Naive thymus-derived CD8-positive, alpha-beta T cell (primary cell): Measurements from ENCODE around the gene SWAP70. TPM values are rescaled to one million over a fixed set of nuclear protein-coding genes. Genes with fewer than 3 reads are reported as not detected.
"Not testable (repeated sequence)": the region's sequence is repeated elsewhere in the genome, so short reads cannot be mapped to it uniquely, and the experiment has no call there.

Experiments
- ATAC-seq, 2 donors: fragments of 150-1000 bp; cut with Tn5 transposase in 1 of 2; sonication (Bioruptor Pico), chemical (Tn5 transposase) in 1 of 2; 1 replicate in 1 of 2; 2 replicates in 1 of 2; pipeline ENCODE4 v1.10.0; 2021; ENCODE audit warnings: mild to moderate bottlenecking in 2 of 2, moderate library complexity in 2 of 2
- POLR2A ChIA-PET: fragments of 350-600 bp; sonication (Branson Sonifier 250); formaldehyde crosslinking; loops from one replicate; lab custom pipeline; 2021; ENCODE audit warnings: antibody characterized with exemption; lab: Charles Lee
- DNase-seq, 10 donors: peaks; one replicate each; pipeline versions ENCODE4 v3.0.0 to v3.0.0-alpha.2; 2020 to 2022
- H3K27ac Mint-ChIP-seq, 10 donors: one replicate each; pipeline ENCODE4 v1.8.0; 2020 to 2022; ENCODE audit warnings: mild to moderate bottlenecking in 10 of 10, mixed read lengths in 10 of 10, moderate library complexity in 4 of 10, inconsistent platforms in 1 of 10
- H3K27me3 Mint-ChIP-seq, 5 donors: one replicate each; pipeline ENCODE4 v1.8.0; 2021 to 2022; ENCODE audit warnings: mixed read lengths in 5 of 5
- H3K36me3 Mint-ChIP-seq, 3 donors: one replicate each; pipeline ENCODE4 v1.8.0; 2020 to 2022; ENCODE audit warnings: mixed read lengths in 3 of 3, mild to moderate bottlenecking in 2 of 3, inconsistent platforms in 1 of 3
- H3K4me1 Mint-ChIP-seq, 4 donors: one replicate each; pipeline ENCODE4 v1.8.0; 2021 to 2022; ENCODE audit warnings: mixed read lengths in 4 of 4
- H3K4me3 Mint-ChIP-seq, 10 donors: one replicate each; pipeline ENCODE4 v1.8.0; 2020 to 2022; ENCODE audit warnings: mild to moderate bottlenecking in 10 of 10, mixed read lengths in 10 of 10, moderate library complexity in 6 of 10, inconsistent platforms in 1 of 10
- H3K9me3 Mint-ChIP-seq, 9 donors: one replicate each; pipeline ENCODE4 v1.8.0; 2020 to 2022; ENCODE audit warnings: mixed read lengths in 9 of 9, mild to moderate bottlenecking in 3 of 9, inconsistent platforms in 1 of 9, moderate library complexity in 1 of 9
- polyA plus RNA-seq, 3 donors: library from polyadenylated mRNA; unstranded; fragments of 300-500 nt; fragmentation: Illumina TruSeq; gene quantifications; one replicate each; pipeline ENCODE4 v1.2.3, GENCODE V29; 2021
- total RNA-seq, 8 experiments: library from RNA in 2 of 8; stranded (reverse) in 2 of 8; gene quantifications; one replicate each; pipeline ENCODE4 v1.2.3 and lab custom pipeline; 2021 to 2026

Gene SWAP70
- total and polyA plus RNA-seq, 5 experiments from 2014 or later: 2.7 to 13.7 (median 4.9) TPM

GRCh38 chr11:9733212-9733611 lies 69.3 kb downstream of the SWAP70 start:
- no peaks in the 10 kb centered on the region for H3K27me3 Mint-ChIP-seq
- peaks cover 5 to 27% (median 18%) of the 10 kb centered on the region in 3 donors for H3K36me3 Mint-ChIP-seq
- H3K27ac Mint-ChIP-seq: no peak overlapping the region
- ATAC-seq: no peak
- H3K9me3 Mint-ChIP-seq: peaks cover 8 to 21% (median 17%) of the 10 kb centered on the region in 9 donors
- POLR2A ChIA-PET: no interaction called here
- no peak for DNase-seq
- H3K4me3 Mint-ChIP-seq: no peak overlapping the region
- H3K4me1 Mint-ChIP-seq: peaks cover 0 to 23% (median 0%) of the 10 kb centered on the region in 4 donors

DNA sequence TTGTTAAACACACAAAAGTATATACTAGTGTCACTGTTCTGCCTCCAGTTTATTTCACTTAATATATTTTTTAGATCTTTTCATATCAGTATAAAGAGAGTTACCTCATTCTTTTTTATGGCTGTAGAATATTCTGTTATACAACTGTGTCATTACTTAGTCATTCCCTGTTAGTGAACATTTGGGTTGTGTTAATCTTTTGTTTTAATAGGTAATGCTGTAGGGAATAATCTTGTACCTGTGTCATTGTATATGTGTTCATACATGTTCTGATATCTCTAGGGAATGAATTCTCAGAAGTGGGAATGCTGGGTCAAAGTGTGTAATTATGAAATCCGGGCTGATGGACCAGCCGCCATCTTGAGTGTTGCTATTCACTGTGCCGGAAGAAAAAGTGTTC lies 71.4 kb downstream of the SWAP70 start:
- Mint-ChIP-seq H3K36me3 (peaks cover 8 to 25% (median 18%) of the 10 kb centered on the region in 3 donors), H3K9me3 (peaks cover 8 to 21% (median 17%) of the 10 kb centered on the region in 9 donors), H3K4me1 (peaks cover 0 to 30% (median 0%) of the 10 kb centered on the region in 4 donors), H3K4me3 (no peak overlapping the region), H3K27me3 (no peaks in the 10 kb centered on the region), H3K27ac (peak overlapping the region in 1 of 10 donors; percentile 54)
- POLR2A ChIA-PET: no interaction called here
- ATAC-seq (no peak), DNase-seq (no peak)

GRCh38 chr11:9735919-9736318 lies 72.0 kb downstream of the SWAP70 start:
- Mint-ChIP-seq H3K4me1 (peaks cover 0 to 30% (median 0%) of the 10 kb centered on the region in 4 donors), H3K4me3 (no peak overlapping the region), H3K27me3 (no peaks in the 10 kb centered on the region), H3K9me3 (peaks cover 8 to 21% (median 17%) of the 10 kb centered on the region in 9 donors), H3K27ac (peak overlapping the region in 1 of 10 donors; percentile 54), H3K36me3 (peaks cover 8 to 25% (median 18%) of the 10 kb centered on the region in 3 donors)
- DNase-seq (no peak), ATAC-seq (no peak)
- POLR2A ChIA-PET: no interaction called here

DNA sequence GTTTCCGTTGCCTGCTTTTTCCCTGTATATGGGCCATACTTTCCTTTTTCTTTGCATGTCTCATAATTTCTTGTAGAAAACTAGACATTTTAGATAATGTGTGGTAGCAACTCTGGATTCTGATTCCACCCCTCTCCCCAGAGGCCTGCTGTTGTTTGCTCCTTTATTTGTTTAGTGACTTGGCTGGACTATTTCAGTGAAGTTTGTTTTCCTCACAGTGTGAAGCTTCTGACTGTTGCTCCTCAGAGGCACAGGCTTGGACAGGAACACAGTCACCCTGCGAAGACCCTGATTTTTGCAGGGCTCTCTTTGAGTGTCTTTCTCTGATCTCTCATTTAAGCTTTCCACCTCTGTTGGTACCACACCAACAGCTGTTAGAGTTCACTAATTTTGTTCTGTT lies 72.5 kb downstream of the SWAP70 start:
- ATAC-seq (no peak), DNase-seq (no peak)
- no peak overlapping the region for H3K4me3 Mint-ChIP-seq
- H3K36me3 Mint-ChIP-seq: peaks cover 8 to 25% (median 18%) of the 10 kb centered on the region in 3 donors
- H3K4me1 Mint-ChIP-seq: peaks cover 0 to 28% (median 0%) of the 10 kb centered on the region in 4 donors
- peak overlapping the region in 1 of 10 donors; percentile 28 for H3K27ac Mint-ChIP-seq
- H3K9me3 Mint-ChIP-seq: peaks cover 8 to 21% (median 17%) of the 10 kb centered on the region in 9 donors
- POLR2A ChIA-PET: no interaction called here
- H3K27me3 Mint-ChIP-seq: no peaks in the 10 kb centered on the region

DNA sequence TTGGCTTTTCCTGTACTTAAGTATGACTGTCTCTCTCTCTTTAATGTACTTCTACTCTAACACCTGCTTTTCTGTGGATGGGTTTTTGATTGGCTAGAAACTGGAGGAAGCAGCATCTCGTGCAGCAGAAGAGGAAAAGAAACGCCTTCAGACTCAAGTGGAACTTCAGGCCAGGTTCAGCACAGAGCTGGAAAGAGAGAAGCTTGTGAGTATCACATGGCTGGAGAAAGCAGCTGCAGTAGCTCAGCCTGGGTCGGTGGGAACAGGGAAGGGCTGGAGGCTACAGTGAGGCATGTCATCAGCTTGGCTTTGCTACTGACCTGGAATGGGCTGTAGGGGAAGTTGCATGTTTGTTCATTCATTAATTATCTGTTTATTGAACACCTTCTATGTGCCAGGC lies 74.2 kb downstream of the SWAP70 start:
- H3K9me3 Mint-ChIP-seq: peaks cover 8 to 21% (median 17%) of the 10 kb centered on the region in 9 donors
- POLR2A ChIA-PET: no interaction called here
- H3K4me3 Mint-ChIP-seq: no peak overlapping the region
- H3K36me3 Mint-ChIP-seq: peaks cover 8 to 23% (median 18%) of the 10 kb centered on the region in 3 donors
- no peaks in the 10 kb centered on the region for H3K27me3 Mint-ChIP-seq
- peak overlapping the region in 2 of 10 donors; percentile 57 to 65 for H3K27ac Mint-ChIP-seq
- ATAC-seq (no peak), DNase-seq (no peak)
- H3K4me1 Mint-ChIP-seq: peaks cover 0 to 28% (median 0%) of the 10 kb centered on the region in 4 donors

- peaks cover 8 to 25% (median 18%) of the 10 kb centered on the region in 3 donors for H3K36me3 Mint-ChIP-seq
These were observed 74.8 kb downstream of the SWAP70 start for GRCh38 chr11:9738707-9739106.

DNA sequence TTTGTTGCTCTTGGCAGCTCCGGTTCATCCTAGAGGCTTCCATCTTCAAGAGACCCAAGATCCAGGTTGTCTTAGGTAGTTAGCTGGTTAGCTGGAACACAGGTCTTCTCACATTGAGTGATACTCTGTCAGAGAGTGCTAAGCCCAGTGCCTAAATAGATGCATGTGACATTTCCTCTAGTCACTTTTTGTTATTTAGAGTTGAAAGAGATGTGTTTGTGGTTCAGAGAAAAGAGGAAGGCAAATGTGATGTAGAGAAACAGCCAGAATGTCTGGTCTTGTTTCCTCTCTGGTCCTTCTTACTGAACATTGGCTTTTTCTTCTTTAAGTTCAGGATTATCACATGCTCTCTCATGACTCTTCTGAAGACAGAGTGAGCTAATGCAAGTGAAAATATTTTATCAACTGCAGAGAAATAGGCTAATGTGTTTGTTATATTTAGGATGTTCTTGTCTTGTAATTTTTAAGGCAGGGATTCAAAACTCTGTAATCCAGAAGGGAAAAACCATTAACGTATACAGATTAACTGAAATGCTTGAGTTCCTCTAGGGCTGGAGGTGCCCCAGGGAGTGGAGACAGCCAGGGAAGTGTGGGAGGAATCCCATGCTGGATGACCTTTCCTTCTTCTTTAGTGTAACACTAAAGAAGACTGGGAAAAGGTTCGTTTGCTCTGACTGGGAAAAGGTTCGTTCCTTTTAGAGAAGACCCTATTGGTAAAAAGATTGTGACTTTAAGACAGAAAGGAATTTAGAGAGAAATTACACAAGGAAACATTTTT lies 75.4 kb downstream of the SWAP70 start:
- Mint-ChIP-seq H3K4me3 (peak overlapping the region in 1 of 10 donors; percentile 37), H3K9me3 (peaks cover 8 to 21% (median 17%) of the 10 kb centered on the region in 9 donors), H3K27me3 (no peaks in the 10 kb centered on the region), H3K4me1 (peaks cover 0 to 26% (median 0%) of the 10 kb centered on the region in 4 donors), H3K36me3 (peaks cover 8 to 25% (median 18%) of the 10 kb centered on the region in 3 donors), H3K27ac (peak overlapping the region in 3 of 10 donors; percentile 22 to 61 (median 55))
- POLR2A ChIA-PET: no interaction called here
- DNase-seq (no peak), ATAC-seq (peak in 1 of 2 donors; percentile 35)

More at GRCh38 chr11:9738707-9739106, 74.8 kb downstream of the SWAP70 start:
- Mint-ChIP-seq H3K4me1 (peaks cover 0 to 26% (median 0%) of the 10 kb centered on the region in 4 donors), H3K4me3 (peak overlapping the region in 1 of 10 donors; percentile 37), H3K27me3 (no peaks in the 10 kb centered on the region), H3K9me3 (peaks cover 8 to 21% (median 17%) of the 10 kb centered on the region in 9 donors), H3K27ac (peak overlapping the region in 2 of 10 donors; percentile 55 to 61)
- ATAC-seq (no peak), DNase-seq (no peak)
- POLR2A ChIA-PET: no interaction called here

- H3K4me3 Mint-ChIP-seq: no peak overlapping the region
- H3K27ac Mint-ChIP-seq: peak overlapping the region in 1 of 10 donors; percentile 22
- peaks cover 8 to 21% (median 15%) of the 10 kb centered on the region in 3 donors for H3K36me3 Mint-ChIP-seq
- DNase-seq (no peak), ATAC-seq (no peak)
- H3K27me3 Mint-ChIP-seq: no peaks in the 10 kb centered on the region
- POLR2A ChIA-PET: no interaction called here
- H3K4me1 Mint-ChIP-seq: peaks cover 0 to 33% (median 0%) of the 10 kb centered on the region in 4 donors
- H3K9me3 Mint-ChIP-seq: peaks cover 8 to 17% (median 15%) of the 10 kb centered on the region in 9 donors
These were observed 76.5 kb downstream of the SWAP70 start for GRCh38 chr11:9740202-9740883.

GRCh38 chr11:9741260-9741659 lies 77.4 kb downstream of the SWAP70 start:
- Mint-ChIP-seq H3K9me3 (peaks cover 3 to 9% (median 6%) of the 10 kb centered on the region in 9 donors), H3K27ac (peak overlapping the region in 1 of 10 donors; percentile 14), H3K4me1 (peaks cover 0 to 40% (median 0%) of the 10 kb centered on the region in 4 donors), H3K27me3 (no peaks in the 10 kb centered on the region), H3K4me3 (no peak overlapping the region), H3K36me3 (peaks cover 3 to 12% (median 5%) of the 10 kb centered on the region in 3 donors)
- ATAC-seq (no peak), DNase-seq (no peak)
- POLR2A ChIA-PET: no interaction called here

- POLR2A ChIA-PET, H3K27me3 Mint-ChIP-seq, DNase-seq, ATAC-seq, H3K9me3 Mint-ChIP-seq, H3K27ac Mint-ChIP-seq, H3K36me3 Mint-ChIP-seq, H3K4me3 Mint-ChIP-seq: not testable (repeated sequence)
- H3K4me1 Mint-ChIP-seq: peaks cover 0 to 51% (median under 1%) of the 10 kb centered on the region in 4 donors
These were observed 79.6 kb downstream of the SWAP70 start for GRCh38 chr11:9743512-9743911.

DNA sequence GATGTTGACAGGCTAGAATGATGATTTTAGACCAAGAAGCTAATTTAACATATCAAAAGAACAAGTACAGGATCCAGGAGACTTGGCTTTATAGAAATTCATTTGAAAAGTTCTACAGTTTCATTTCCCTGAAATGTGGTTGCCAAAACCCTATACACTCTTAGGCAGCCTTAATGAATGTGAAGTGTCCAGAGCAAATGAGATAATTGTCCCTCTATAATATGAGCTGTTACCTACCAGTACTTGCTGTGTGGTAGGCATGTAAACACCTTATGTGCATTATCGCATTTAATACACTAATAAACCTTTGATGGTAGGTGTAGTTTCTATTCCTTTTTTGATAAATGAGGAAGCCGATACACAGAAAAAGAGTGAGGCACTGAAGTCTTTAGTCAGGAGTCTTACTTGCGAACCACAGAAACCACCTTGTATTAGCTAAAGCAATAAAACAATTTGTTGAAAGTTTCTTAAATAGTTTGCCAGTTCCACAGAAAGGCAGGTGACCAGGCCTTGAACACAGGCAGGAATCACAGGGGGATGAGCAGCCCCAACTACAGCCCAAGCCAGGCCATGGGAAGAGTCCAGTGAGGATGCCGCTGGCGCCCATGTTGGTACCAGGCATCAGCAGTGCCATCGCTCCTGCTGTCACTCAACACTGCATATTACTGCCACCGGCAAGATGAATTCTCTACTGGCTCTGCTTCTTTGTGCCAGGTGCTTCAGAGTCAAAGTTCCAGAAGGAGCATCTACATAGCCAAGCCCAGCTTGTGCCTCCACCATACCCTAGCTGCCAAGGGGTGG lies 81.7 kb downstream of the SWAP70 start:
- H3K36me3 Mint-ChIP-seq: peaks cover 0 to 2% (median 0%) of the 10 kb centered on the region in 3 donors
- peaks cover 0 to 42% (median under 1%) of the 10 kb centered on the region in 4 donors for H3K4me1 Mint-ChIP-seq
- H3K9me3 Mint-ChIP-seq: no peaks in the 10 kb centered on the region
- DNase-seq: no peak
- no peaks in the 10 kb centered on the region for H3K27me3 Mint-ChIP-seq
- no peak for ATAC-seq
- peak overlapping the region in 1 of 10 donors; percentile 3 for H3K4me3 Mint-ChIP-seq
- peak overlapping the region in 1 of 10 donors; percentile 23 for H3K27ac Mint-ChIP-seq
- POLR2A ChIA-PET: no interaction called here

DNA sequence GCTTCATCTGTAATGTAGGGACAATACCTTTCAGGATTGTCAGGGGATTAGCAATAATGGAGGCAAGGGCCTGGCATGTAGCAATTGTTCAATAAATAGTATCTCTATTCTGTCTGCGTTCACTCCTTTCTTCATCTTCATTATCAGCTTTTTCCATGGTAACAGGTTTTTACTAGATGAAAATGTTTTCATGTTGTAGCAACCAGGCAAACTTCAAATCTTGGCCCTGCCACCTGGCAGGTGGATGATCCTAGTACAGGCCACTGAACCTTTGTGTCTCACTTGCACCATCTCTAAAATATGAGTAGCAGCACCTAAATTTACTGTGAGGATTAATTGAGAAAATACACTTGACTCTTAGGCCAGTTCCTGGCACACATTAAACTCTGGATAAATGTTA lies 83.4 kb downstream of the SWAP70 start:
- Mint-ChIP-seq H3K27me3 (no peaks in the 10 kb centered on the region), H3K27ac (peak overlapping the region in 1 of 10 donors; percentile 23), H3K9me3 (no peaks in the 10 kb centered on the region), H3K36me3 (peaks cover 0 to 2% (median 0%) of the 10 kb centered on the region in 3 donors), H3K4me1 (peaks cover 0 to 42% (median under 1%) of the 10 kb centered on the region in 4 donors), H3K4me3 (no peak overlapping the region)
- ATAC-seq (no peak), DNase-seq (no peak)
- POLR2A ChIA-PET: no interaction called here
